Sigmoid colon (tissue), 7 donors: ENCODE measurements around the gene CCL28. TPM values are rescaled to one million over a fixed set of nuclear protein-coding genes. Genes with fewer than 3 reads are reported as not detected.

ENCODE experiments used
- polyA plus RNA-seq, 3 donors: library from polyadenylated mRNA; stranded (reverse); fragments of 200-250 nt; gene quantifications; one replicate each; pipeline ENCODE4 v1.2.3, GENCODE V29; 2013
- total RNA-seq, 4 donors: library from RNA; depleted of rRNA; stranded (reverse); fragments of >200 nt; gene quantifications; one replicate each; pipeline ENCODE4 v1.1.0, GENCODE V29; 2016
- donor health status: healthy with polysubstance abuse.
- donor health status: Bipolar disorder and iron deficiency.
- donor health status: healthy.

The CCL28 gene
- total and polyA plus RNA-seq, 7 donors = 0.49 to 68.6 (median 1.7) TPM

Other genes with a start within 250 kb of the CCL28 start
- 1 to 10 TPM in 1 of 4 donors, under 1 TPM in 3; 0.28 to 3.6 (median 0.83) TPM for gene NIM1K, start 220.2 kb downstream of the CCL28 start, total RNA-seq
- gene NIM1K, start 220.2 kb downstream of the CCL28 start, polyA plus RNA-seq = under 1 TPM in 1 of 3 donors, not detected in 2; 0.42 TPM
- gene HMGCS1, start 99.0 kb downstream of the CCL28 start, total RNA-seq = 10 to 100 TPM; 13.0 to 20.7 (median 16.0) TPM
- 100 to 1,000 TPM in 2 of 3 donors, 10 to 100 TPM in 1; 62.5 to 132 (median 131) TPM for gene HMGCS1, start 99.0 kb downstream of the CCL28 start, polyA plus RNA-seq
- gene TMEM267, start 71.5 kb upstream of the CCL28 start, total RNA-seq = 10 to 100 TPM in 3 of 4 donors, 1 to 10 TPM in 1; 9.9 to 15.0 (median 11.4) TPM
- gene TMEM267, start 71.5 kb upstream of the CCL28 start, polyA plus RNA-seq = 1 to 10 TPM; 3.2 to 6.3 (median 3.6) TPM
- gene C5orf34, start 102.8 kb upstream of the CCL28 start, total RNA-seq = 1 to 10 TPM; 1.1 to 4.3 (median 1.8) TPM
- 1 to 10 TPM in 1 of 3 donors, under 1 TPM in 1, not detected in 1; 0.60 to 1.6 TPM for gene C5orf34, start 102.8 kb upstream of the CCL28 start, polyA plus RNA-seq
- 100 to 1,000 TPM in 3 of 4 donors, 10 to 100 TPM in 1; 89.9 to 123 (median 112) TPM for gene PAIP1, start 144.7 kb upstream of the CCL28 start, total RNA-seq
- 10 to 100 TPM; 37.9 to 67.3 (median 55.0) TPM for gene PAIP1, start 144.7 kb upstream of the CCL28 start, polyA plus RNA-seq
- gene NNT, start 190.8 kb upstream of the CCL28 start, total RNA-seq = 10 to 100 TPM; 48.5 to 80.3 (median 73.7) TPM
- gene NNT, start 190.8 kb upstream of the CCL28 start, polyA plus RNA-seq = 10 to 100 TPM; 15.7 to 28.8 (median 16.8) TPM